HUES64 (cell line): ENCODE data around the gene LRRC25.

Experiments used
- H3K27ac ChIP-seq: 2 replicates; pipeline ENCODE4 v1.7.0; 2013; ENCODE audit warnings: low read depth, low read length, inconsistent platforms
- H3K27me3 ChIP-seq: 2 replicates; pipeline ENCODE4 v1.6.1; 2013; ENCODE audit warnings: mild to moderate bottlenecking, low read length; ENCODE audit not compliant: insufficient read depth
- H3K36me3 ChIP-seq: 2 replicates; pipeline ENCODE4 v1.6.1; 2013; ENCODE audit warnings: mild to moderate bottlenecking, low read length; ENCODE audit not compliant: insufficient read depth
- H3K4me1 ChIP-seq: 2 replicates; pipeline ENCODE4 v1.6.1; 2013; ENCODE audit warnings: mild to moderate bottlenecking, low read length, moderate library complexity; ENCODE audit not compliant: insufficient read depth
- H3K4me3 ChIP-seq: 2 replicates; pipeline ENCODE4 v1.5.1; 2013; ENCODE audit warnings: mild to moderate bottlenecking, low read length, moderate library complexity
- H3K9ac ChIP-seq: 2 replicates; pipeline ENCODE4 v1.6.1; 2013; ENCODE audit warnings: mild to moderate bottlenecking, low read depth, low read length
- H3K9me3 ChIP-seq: 2 replicates; pipeline ENCODE4 v1.6.1; 2013; ENCODE audit warnings: low read depth, low read length; ENCODE audit not compliant: insufficient read depth
- WGBS: fragments of 150-250, 120-280 bp; methylation state at CpG from one replicate; pipeline ENCODE4 v1.1.7; 2013; ENCODE audit warnings: missing lambda C conversion rate; 5-methylcytosine and 5-hydroxymethylcytosine counted together

LRRC25 gene

DNA sequence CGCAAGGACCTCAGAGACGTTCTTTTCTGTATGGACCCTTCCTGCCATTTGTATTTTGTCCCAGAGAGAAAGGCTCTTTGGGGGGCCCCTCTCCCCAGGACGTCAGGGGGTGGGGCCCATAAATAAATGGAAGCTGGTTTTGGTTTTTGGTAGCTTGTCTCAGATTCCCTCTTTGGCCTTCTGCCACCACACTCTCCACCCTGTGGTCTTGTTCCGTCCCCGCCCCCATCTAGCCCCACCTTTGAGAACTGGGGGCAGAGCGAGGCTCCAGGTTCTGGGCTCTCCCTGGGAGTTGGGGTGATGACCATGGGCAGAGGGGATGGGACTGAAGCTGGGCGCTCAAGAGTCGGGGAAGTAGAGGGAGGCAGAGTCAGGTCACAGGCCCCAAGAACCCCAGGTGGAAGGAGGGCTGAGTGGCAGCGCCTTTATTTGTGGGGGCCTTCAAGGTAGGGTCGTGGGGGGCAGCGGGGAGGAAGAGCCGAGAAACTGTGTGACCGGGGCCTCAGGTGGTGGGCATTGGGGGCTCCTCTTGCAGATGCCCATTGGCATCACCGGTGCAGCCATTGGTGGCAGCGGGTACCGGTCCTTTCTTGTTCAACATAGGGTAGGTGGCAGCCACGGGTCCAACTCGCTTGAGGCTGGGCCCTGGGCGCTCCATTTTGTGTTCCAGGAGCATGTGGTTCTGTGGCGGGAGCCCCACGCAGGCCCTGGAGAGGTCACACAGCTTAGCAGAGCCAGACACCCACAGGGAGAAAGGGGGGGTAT lies 37.2 kb upstream of the LRRC25 start:
- 91% methylated on average over 20 of the region's 21 CpGs for WGBS
- H3K9me3 ChIP-seq: no peaks in the 10 kb centered on the region
- no peaks in the 10 kb centered on the region for H3K27me3 ChIP-seq
- 0 out of 2 replicates have a peak overlapping the region, but pooled peaks have one; percentile 31 for H3K9ac ChIP-seq
- H3K36me3 ChIP-seq: peaks cover 20% of the 10 kb centered on the region
- peaks cover 42% of the 10 kb centered on the region for H3K4me1 ChIP-seq
- H3K27ac ChIP-seq: peak overlapping the region; percentile 67; the same call in 1 of the 2 replicates
- peak overlapping the region; percentile 56 for H3K4me3 ChIP-seq

DNA sequence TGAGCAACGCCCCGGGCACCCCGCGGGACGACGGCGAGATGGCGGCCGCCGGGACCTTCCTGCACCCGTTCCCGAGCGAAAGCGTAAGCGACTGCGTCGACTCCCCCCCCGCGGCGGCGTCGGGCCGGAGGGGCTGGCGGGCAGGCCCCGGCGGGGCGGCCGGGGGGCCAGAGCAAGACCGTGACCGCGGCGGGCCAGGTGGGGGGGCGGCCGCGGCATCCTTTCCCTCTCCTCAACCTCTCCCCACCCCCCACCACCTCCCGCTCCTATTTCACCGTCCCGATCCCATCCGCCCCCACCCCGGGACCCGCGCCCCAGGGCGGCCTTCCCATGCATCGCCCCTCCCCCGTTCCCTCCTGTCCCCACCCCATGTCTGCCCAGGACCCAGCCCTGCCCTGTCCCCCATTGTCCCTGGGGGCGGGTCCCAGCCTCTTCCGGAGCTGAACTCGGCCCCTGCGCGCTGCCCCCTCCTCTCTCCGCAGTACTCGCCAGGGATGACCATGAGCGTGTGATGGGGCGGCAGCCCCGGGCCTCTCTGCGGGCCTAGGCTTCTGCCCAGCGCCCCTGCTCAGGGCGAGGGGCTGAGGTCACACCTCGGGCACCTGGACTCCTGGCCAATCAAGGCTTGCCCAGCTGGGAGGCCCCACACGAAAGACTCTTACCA lies 36.4 kb upstream of the LRRC25 start:
- H3K27me3 ChIP-seq: no peaks in the 10 kb centered on the region
- peaks cover 35% of the 10 kb centered on the region for H3K4me1 ChIP-seq
- peak overlapping the region; percentile 67; the same call in 1 of the 2 replicates for H3K27ac ChIP-seq
- peak overlapping the region; percentile 56 for H3K4me3 ChIP-seq
- WGBS: 2% methylated on average over 60 of the region's 60 CpGs
- peaks cover 20% of the 10 kb centered on the region for H3K36me3 ChIP-seq
- H3K9me3 ChIP-seq: no peaks in the 10 kb centered on the region
- H3K9ac ChIP-seq: peak overlapping the region; percentile 31; the same call in 1 of the 2 replicates

DNA sequence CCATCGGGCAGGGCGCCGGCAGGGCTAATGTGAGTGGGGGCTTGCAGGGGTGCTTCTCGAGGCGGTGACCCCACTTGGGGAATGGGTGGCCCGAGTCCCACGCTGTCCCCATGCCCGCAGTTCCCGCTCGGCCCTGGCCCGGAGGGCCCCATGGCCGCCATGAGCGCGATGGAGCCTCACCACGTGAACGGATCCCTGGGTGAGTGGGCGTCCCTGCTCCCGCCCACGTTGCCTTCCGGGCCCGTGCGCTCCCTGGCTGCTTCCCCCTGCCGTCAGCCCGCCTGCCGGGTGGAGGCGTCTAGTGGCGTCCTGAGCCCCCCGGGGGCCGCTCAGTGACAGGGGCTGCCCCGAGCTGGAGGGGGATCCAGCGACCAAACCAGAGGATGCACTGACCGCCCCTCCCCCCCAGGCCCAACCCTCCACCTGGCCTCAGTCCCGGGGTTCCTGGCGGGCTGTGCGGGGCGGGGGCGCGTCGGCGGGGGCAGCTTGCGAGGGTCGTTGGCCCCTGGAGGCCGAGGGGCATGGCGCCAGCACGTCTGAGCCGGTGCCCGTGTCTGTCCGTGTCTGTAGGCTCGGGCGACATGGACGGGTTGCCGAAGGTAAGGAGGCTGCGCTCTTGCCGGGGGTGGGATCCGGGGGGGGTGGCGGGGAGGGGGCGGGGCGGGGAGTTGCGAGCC lies 35.7 kb upstream of the LRRC25 start:
- Histone ChIP-seq H3K9ac (peak overlapping the region; percentile 82), H3K36me3 (peaks cover 20% of the 10 kb centered on the region), H3K9me3 (no peaks in the 10 kb centered on the region), H3K27me3 (no peaks in the 10 kb centered on the region), H3K4me1 (peaks cover 28% of the 10 kb centered on the region), H3K27ac (peak overlapping the region; percentile 68), H3K4me3 (peak overlapping the region; percentile 56)
- 10% methylated on average over 51 of the region's 59 CpGs for WGBS

DNA sequence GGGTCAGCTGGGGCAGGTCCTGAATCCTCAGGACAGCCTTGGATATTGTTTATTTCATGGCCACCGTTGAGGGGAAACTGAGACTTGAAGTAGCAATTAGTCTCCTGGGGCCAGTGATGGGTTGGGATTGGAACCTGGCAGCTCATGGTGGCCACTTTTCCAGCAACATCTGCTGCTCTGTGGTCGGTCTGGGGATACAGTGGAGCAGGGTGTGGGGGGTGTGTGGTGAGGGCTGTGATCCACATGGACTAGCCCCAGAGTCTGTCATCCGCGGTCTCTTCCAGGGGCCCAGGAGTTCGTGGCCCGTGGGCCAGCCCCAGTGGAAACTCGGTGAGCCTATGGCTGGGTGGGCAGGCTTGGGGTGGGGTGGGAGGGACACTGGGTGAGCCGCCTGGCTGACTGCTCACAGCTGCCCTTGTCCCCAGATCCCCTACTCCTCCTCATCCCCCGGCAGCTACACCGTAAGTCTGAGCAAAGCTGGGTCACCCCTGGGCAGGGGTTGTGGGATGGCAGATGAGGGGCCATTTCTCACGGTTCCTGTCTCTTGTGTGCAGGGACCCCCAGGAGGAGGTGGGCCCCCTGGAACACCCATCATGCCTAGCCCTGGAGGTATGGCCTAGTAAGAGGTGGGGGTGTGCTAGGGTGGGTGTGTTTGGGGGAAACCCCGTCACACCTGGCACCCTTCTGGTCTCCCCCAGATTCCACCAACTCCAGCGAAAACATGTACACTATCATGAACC lies 35.0 kb upstream of the LRRC25 start:
- Histone ChIP-seq H3K36me3 (peaks cover 20% of the 10 kb centered on the region), H3K9me3 (no peaks in the 10 kb centered on the region), H3K9ac (peak overlapping the region; percentile 82), H3K4me1 (peaks cover 27% of the 10 kb centered on the region), H3K4me3 (peak overlapping the region; percentile 56), H3K27me3 (no peaks in the 10 kb centered on the region), H3K27ac (peak overlapping the region; percentile 68; the same call in 1 of the 2 replicates)
- 78% methylated on average over 10 of the region's 13 CpGs for WGBS

DNA sequence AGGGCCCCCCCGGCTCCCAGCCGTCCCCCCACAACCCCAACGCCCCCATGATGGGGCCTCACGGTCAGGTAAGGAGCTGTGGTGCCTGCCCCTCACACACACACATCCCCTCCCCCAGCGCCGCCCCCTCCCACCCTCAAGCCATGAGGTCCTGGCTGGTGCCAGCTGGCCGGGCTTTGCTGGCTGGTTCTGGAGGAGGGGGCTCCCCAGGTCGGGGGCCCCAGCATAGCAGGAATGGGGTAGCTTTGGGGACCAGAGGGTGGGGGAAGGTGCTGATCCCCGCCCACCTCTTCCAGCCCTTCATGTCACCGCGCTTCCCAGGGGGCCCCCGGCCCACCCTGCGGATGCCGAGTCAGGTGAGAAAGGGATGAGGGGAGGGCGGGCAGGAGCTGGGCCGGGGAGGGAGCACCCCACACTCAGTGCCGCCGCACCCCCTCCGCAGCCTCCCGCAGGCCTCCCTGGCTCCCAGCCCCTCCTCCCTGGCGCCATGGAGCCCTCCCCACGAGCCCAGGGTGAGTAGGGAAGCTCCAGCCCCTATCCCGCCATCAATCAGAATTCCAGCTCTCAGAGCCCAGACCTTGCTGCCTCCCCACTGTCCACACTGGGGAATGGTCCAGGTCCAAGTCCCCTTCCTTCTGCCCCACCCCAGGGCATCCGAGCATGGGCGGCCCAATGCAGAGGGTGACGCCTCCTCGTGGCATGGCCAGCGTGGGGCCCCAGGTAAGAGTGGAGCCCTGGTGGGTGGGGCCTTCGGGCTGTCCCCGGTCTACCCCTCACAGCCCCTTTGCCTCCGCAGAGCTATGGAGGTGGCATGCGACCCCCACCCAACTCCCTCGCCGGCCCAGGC lies 34.2 kb upstream of the LRRC25 start:
- Histone ChIP-seq H3K36me3 (peaks cover 20% of the 10 kb centered on the region), H3K4me1 (peaks cover 27% of the 10 kb centered on the region), H3K9ac (no peak overlapping the region), H3K4me3 (no peak overlapping the region), H3K9me3 (no peaks in the 10 kb centered on the region), H3K27ac (no peak overlapping the region), H3K27me3 (no peaks in the 10 kb centered on the region)
- WGBS: 67% methylated on average over 25 of the region's 34 CpGs

DNA sequence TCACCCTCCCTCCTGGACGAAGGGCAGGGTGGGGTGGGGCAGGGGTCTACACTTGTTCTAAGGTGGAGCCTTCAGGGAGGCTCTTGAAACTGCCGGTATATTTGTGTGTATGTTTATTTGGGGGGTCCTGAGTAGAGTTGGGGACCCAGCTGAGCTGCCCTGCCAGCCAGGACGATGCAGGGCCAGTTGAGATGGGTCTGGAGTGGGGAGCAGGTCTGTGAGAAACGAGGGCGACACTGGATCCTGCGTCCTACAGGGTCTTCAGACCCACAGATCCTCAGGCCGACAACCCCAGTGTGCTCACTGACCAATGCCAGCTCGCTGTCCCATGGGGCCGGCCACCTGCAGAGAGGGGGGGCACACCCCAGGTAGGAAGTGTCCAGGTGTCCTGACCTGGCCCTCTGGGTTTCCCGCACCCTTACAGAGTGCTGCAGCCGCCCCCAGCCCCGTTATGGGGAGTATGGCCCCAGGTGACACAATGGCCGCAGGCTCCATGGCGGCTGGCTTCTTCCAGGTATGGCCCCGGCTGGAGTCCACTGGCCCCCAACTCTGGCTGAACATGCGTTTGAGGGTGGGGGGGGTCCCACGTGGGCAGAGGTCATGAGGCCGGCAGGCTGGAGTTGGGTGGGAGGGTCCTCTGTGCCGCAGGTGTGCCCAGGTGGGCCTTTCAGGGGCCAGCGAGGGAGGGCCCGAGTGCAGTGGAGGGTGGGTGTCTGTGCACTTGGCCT lies 33.2 kb upstream of the LRRC25 start:
- Histone ChIP-seq H3K27me3 (no peaks in the 10 kb centered on the region), H3K27ac (no peak overlapping the region), H3K4me1 (peaks cover 27% of the 10 kb centered on the region), H3K4me3 (no peak overlapping the region), H3K9me3 (no peaks in the 10 kb centered on the region), H3K9ac (no peak overlapping the region), H3K36me3 (peaks cover 11% of the 10 kb centered on the region)
- WGBS: 83% methylated on average over 21 of the region's 21 CpGs

DNA sequence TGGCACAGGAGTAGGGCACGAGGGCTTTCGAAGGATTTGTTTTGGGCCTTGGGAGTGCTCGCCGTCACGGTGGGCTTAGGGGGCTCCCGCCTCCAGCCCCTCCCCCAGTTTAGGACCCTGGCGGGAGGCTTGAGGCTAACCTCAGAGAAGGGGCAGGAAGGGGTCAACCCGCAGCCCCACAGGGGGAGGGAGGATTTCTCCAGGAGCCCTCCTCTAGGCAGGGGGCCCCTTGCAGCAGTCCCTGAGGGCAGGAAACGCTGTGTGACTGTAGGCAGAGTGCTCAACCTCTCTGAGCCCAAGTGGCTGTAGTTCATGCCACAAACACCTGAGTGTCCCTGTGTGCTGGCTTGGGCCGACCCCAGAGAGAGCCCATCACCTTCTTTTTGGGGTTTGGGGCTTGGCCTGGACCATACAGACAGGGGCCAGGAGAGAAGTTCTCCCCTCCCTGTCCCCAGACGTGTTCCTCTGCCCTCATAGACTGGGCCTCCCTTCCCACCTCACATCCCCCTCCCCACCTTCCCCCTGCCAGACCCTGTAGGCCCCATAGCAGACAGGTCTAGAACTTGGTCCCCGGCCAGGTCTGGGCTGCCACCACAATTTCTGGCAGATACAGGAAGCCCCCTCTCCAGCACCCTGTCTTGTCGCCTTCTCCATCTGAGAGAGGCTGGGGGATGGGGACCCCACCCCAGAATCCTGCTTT lies 32.4 kb upstream of the LRRC25 start:
- Histone ChIP-seq H3K27me3 (no peaks in the 10 kb centered on the region), H3K9ac (no peak overlapping the region), H3K4me1 (peaks cover 27% of the 10 kb centered on the region), H3K27ac (peak overlapping the region; percentile 80), H3K4me3 (peak overlapping the region; percentile 60), H3K36me3 (peaks cover 6% of the 10 kb centered on the region; the same call in 1 of the 2 replicates), H3K9me3 (no peaks in the 10 kb centered on the region)
- 22% methylated on average over 12 of the region's 13 CpGs for WGBS

DNA sequence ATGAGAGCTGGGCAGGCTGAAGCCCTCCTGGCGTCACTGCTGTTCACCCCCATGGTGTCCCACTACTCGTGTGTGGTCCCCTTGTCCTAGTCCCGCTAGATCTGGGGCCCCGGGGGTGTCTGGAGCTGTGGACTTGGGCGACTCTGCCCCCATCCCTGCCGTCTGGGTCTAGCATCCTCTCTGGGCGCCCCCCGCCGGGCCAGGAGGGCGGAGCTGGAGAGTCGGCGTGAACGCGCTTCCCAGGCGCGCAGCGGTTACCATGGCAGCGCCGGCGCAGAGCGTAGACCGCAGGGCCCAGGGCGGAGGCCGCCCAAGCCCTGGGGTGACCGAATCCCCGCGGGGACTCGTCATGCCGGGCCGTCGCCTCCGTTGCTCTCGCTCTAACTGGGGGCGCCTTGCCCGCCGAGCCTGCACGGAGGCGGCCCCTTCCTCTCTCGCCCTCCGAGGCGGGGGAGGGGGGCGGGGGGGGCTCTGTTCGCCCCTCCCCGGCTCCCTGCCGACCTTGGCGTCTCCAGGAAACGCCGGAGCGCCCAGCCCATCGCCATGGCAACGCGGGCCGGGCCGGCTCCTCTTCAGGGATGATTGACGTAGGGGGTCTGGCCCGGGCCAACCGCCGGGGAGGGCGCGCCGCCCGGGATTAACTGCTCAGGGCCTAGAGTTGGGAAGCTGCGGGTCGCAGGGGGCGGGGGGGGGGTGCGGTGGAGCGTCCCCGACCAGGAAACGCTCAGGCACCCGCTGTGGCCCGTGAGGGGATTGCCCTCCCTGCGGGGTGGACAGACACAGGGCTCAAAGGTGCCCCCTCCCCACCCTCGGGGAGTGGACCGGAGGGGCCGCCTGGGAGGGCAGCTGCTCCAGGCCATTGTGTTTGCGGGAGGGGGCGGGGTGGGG lies 31.6 kb upstream of the LRRC25 start:
- Histone ChIP-seq H3K4me3 (peak overlapping the region; percentile 60), H3K4me1 (peaks cover 25% of the 10 kb centered on the region), H3K27ac (peak overlapping the region; percentile 80), H3K9me3 (no peaks in the 10 kb centered on the region), H3K36me3 (no peaks in the 10 kb centered on the region), H3K9ac (no peak overlapping the region; the same call in 1 of the 2 replicates), H3K27me3 (no peaks in the 10 kb centered on the region)
- WGBS: under 1% methylated on average over 77 of the region's 77 CpGs
